HepG2 (cell line): ENCODE data around the gene BCAS3. TPM values are rescaled to one million over a fixed set of nuclear protein-coding genes. Genes with fewer than 3 reads are reported as not detected.

ENCODE experiments used
- ATAC-seq: fragments of 200-7000 bp; cut with Tn5 transposase; 3 replicates; pipeline ENCODE4 v1.9.1; 2020; ENCODE audit warnings: mild to moderate bottlenecking, moderate library complexity
- BruUV-seq: library from RNA; stranded (reverse); fragments of 400-500 nt; replicated peaks from 2 replicates; lab custom pipeline; 2021; lab: Mats Ljungman, UMichigan
- CTCF ChIA-PET: fragments of 300-600 bp; formaldehyde crosslinking; extraction: SDS; loops from one replicate; lab custom pipeline; 2021; ENCODE audit warnings: low total read pairs, inconsistent platforms, low intra/inter-chr PET ratio; lab: Yijun Ruan, JAX
- POLR2A ChIA-PET: fragments of 350-600 bp; sonication (Branson Sonifier 250); formaldehyde crosslinking; loops from one replicate; lab custom pipeline; 2020; ENCODE audit warnings: antibody characterized with exemption, inconsistent platforms; lab: Yijun Ruan, JAX
- DNase-seq: peaks from one replicate; pipeline ENCODE4 v3.0.0-alpha.2; 2015; ENCODE audit warnings: low spot score
- FAIRE-seq: peaks from 3 replicates; lab custom pipeline; 2011; peaks lifted over from hg19 to GRCh38; lab: Jason Lieb, UNC
- H2AFZ ChIP-seq: one replicate; pipeline ENCODE4 v1.6.1; 2011; ENCODE audit warnings: low read length, inconsistent platforms
- H3K27ac ChIP-seq: fragments of 300-600 bp; 3 replicates; pipeline ENCODE4 v1.8.0; 2011; ENCODE audit warnings: mixed run types, mild to moderate bottlenecking, mixed read lengths, low read length, inconsistent platforms; ENCODE audit not compliant: insufficient read depth; ENCODE audit errors: extremely low read length
- H3K27me3 ChIP-seq, 2 experiments: fragments of 200-600 bp in 1 of 2; 2 replicates in 1 of 2; 3 replicates in 1 of 2; pipeline versions ENCODE4 v1.6.0 to v1.8.0; 2011; ENCODE audit warnings: low read length in 2 of 2, mild to moderate bottlenecking in 2 of 2, moderate library complexity in 2 of 2, inconsistent platforms in 1 of 2; ENCODE audit not compliant: insufficient read depth in 2 of 2, control insufficient read depth in 1 of 2
- H3K36me3 ChIP-seq, 2 experiments: fragments of 200-600 bp in 1 of 2; replicated peaks in 1 of 2; 2 replicates in 1 of 2; 3 replicates in 1 of 2; pipeline versions ENCODE4 v1.5.1 to v1.8.0; 2011; ENCODE audit warnings: low read length in 2 of 2, inconsistent platforms in 1 of 2; ENCODE audit not compliant: insufficient read depth in 2 of 2, control insufficient read depth in 1 of 2
- H3K4me1 ChIP-seq: 2 replicates; pipeline ENCODE4 v1.5.1; 2012; ENCODE audit warnings: low read length, inconsistent platforms; ENCODE audit not compliant: insufficient read depth
- H3K4me2 ChIP-seq: 2 replicates; pipeline ENCODE4 v1.6.0; 2011; ENCODE audit warnings: low read depth, low read length, inconsistent platforms
- H3K4me3 ChIP-seq, 3 experiments: fragments of 200-600 bp in 1 of 3; sonication (generic), shearing (Covaris generic) in 1 of 3; replicated peaks in 1 of 3; 2 replicates each; pipeline ENCODE4 v1.5.1; 2011 to 2016; ENCODE audit warnings: low read length in 3 of 3, inconsistent platforms in 2 of 3, low read depth in 2 of 3, mild to moderate bottlenecking in 2 of 3, control low read depth in 1 of 3, mixed read lengths in 1 of 3; ENCODE audit not compliant: insufficient read depth in 1 of 3
- H3K79me2 ChIP-seq: one replicate; pipeline ENCODE4 v1.6.1; 2011; ENCODE audit warnings: low read length, inconsistent platforms; ENCODE audit not compliant: insufficient read depth
- H3K9ac ChIP-seq: 2 replicates; pipeline ENCODE4 v1.6.0; 2011; ENCODE audit warnings: mild to moderate bottlenecking, low read depth, low read length, inconsistent platforms; ENCODE audit not compliant: insufficient read depth
- H3K9me3 ChIP-seq: 2 replicates; pipeline ENCODE4 v1.5.1; 2012; ENCODE audit warnings: mild to moderate bottlenecking, low read length
- H4K20me1 ChIP-seq: 2 replicates; pipeline ENCODE4 v1.6.0; 2011; ENCODE audit warnings: inconsistent platforms, mild to moderate bottlenecking, low read length, moderate library complexity; ENCODE audit not compliant: insufficient read depth
- ARID2 ChIP-seq: sonication (generic); formaldehyde crosslinking; IDR thresholded peaks from 2 replicates; pipeline ENCODE4 v1.8.1; 2022; ENCODE audit warnings: mild to moderate bottlenecking, missing genetic modification reagents, borderline replicate concordance
- GPN1 ChIP-seq: sonication (generic); formaldehyde crosslinking; IDR thresholded peaks from 2 replicates; pipeline ENCODE4 v1.5.1; 2020; ENCODE audit warnings: missing genetic modification reagents, borderline replicate concordance
- KDM5A ChIP-seq: fragments of 200-600 bp; sonication (generic); IDR thresholded peaks from 2 replicates; pipeline ENCODE4 v1.7.0; 2018; ENCODE audit warnings: antibody characterized with exemption, mild to moderate bottlenecking, low read length, borderline replicate concordance
- MED1 ChIP-seq: sonication (generic); formaldehyde crosslinking; IDR thresholded peaks from 2 replicates; pipeline ENCODE4 v1.4.0; 2020; ENCODE audit warnings: missing genetic modification reagents
- MNT ChIP-seq: fragments of 450-650 bp; IDR thresholded peaks from 2 replicates; pipeline ENCODE4 v1.6.1; 2016
- ZFP90 ChIP-seq: sonication (generic); formaldehyde crosslinking; IDR thresholded peaks from 2 replicates; pipeline ENCODE4 v1.8.0; 2022; ENCODE audit warnings: missing genetic modification reagents, mild to moderate bottlenecking, inconsistent platforms, borderline replicate concordance
- ZNF180 ChIP-seq: sonication (generic); formaldehyde crosslinking; IDR thresholded peaks from 2 replicates; pipeline ENCODE4 v1.4.0; 2020; ENCODE audit warnings: low read depth, missing genetic modification reagents, borderline replicate concordance
- ZNF24 ChIP-seq: fragments of 450-650 bp; IDR thresholded peaks from 2 replicates; pipeline ENCODE4 v1.6.1; 2017; ENCODE audit warnings: antibody characterized with exemption, mild to moderate bottlenecking
- ZNF275 ChIP-seq: sonication (generic); formaldehyde crosslinking; IDR thresholded peaks from 2 replicates; pipeline ENCODE4 v1.8.0; 2022; ENCODE audit warnings: missing genetic modification reagents, mild to moderate bottlenecking, inconsistent platforms, borderline replicate concordance
- ZNF432 ChIP-seq: sonication (generic); formaldehyde crosslinking; IDR thresholded peaks from 2 replicates; pipeline ENCODE4 v1.5.0; 2020; ENCODE audit warnings: missing genetic modification reagents, mild to moderate bottlenecking, borderline replicate concordance
- ZNF513 ChIP-seq: sonication (generic); formaldehyde crosslinking; conservative IDR thresholded peaks from 2 replicates; pipeline ENCODE4 v1.5.0; 2020; ENCODE audit warnings: missing genetic modification reagents
- ZNF766 ChIP-seq: sonication (generic); formaldehyde crosslinking; IDR thresholded peaks from 2 replicates; pipeline ENCODE4 v1.5.0; 2020; ENCODE audit warnings: missing genetic modification reagents, borderline replicate concordance
- WGBS: methylation state at CpG from one replicate; pipeline ENCODE4 v1.1.6; 2017; ENCODE audit warnings: low lambda C conversion rate; 5-methylcytosine and 5-hydroxymethylcytosine counted together
- in situ Hi-C: cut with HindIII; loops from 2 replicates; pipeline ENCODE4 v1.10.0; 2017; ENCODE audit warnings: low pct_unique_long_range_greater_than_20kb; ENCODE audit not compliant: extremely low pct_ligation_motif_present
- intact Hi-C: fragments of 100-400 bp; cut with micrococcal nuclease; formaldehyde crosslinking; loops from one replicate; pipeline ENCODE4 v1.10.0; 2022; ENCODE audit not compliant: unreplicated experiment
- polyA plus RNA-seq, 8 experiments: library from polyadenylated mRNA; depleted of rRNA in 3 of 8; stranded (reverse) in 7 of 8; unstranded in 1 of 8; fragments of >200 nt; fragmentation: Illumina TruSeq in 4 of 8; extraction: Trizol in 4 of 8; gene quantifications; 2 replicates each; pipeline versions ENCODE4 v1.2.1 to v1.2.3, GENCODE V29; 2011 to 2016; ENCODE audit warnings: low read depth in 4 of 8, missing spikeins in 1 of 8, mixed read lengths in 1 of 8; ENCODE audit not compliant: insufficient read depth in 1 of 8
- total RNA-seq, 5 experiments: library from RNA; depleted of rRNA; stranded (reverse); fragments of >200 nt; fragmentation: Illumina TruSeq; extraction: Trizol; gene quantifications; 2 replicates each; pipeline ENCODE4 v1.2.3, GENCODE V29; 2016; ENCODE audit warnings: low read depth in 1 of 5

The BCAS3 gene
- total and polyA plus RNA-seq, 2 of the 13 experiments (the other 11 are each of a cell fraction or from before 2014, with no cell fraction given): 10.7 to 11.2 TPM

GRCh38 chr17:61160789-61161445 is 483.3 kb downstream of the BCAS3 start:
- ChIA-PET CTCF (no interaction called here), POLR2A (no interaction called here)
- FAIRE-seq (no peak), ATAC-seq (no peak), DNase-seq (no peak)
- H3K4me2 ChIP-seq: no peak overlapping the region
- H3K4me1 ChIP-seq: 0 out of 2 replicates have a peak, but pooled peaks cover 4% of the 10 kb centered on the region
- intact Hi-C loops (no loop called here), in situ Hi-C loops (no loop called here)
- no peak overlapping the region for H2AFZ ChIP-seq
- H3K9ac ChIP-seq: no peak overlapping the region
- H3K4me3 ChIP-seq: no peak overlapping the region
- WGBS: 17% methylated on average over 2 of the region's 2 CpGs
- no peak overlapping the region for H3K27ac ChIP-seq
- no peaks in the 10 kb centered on the region; the same call in 1 of the 2 replicates for H3K9me3 ChIP-seq
- BruUV-seq: no TSS peak
- no peaks in the 10 kb centered on the region for H4K20me1 ChIP-seq
- no peaks in the 10 kb centered on the region for H3K27me3 ChIP-seq
- TF ChIP-seq ZNF513 (CRISPR knock-in tag): no peak
- no peak for TF ChIP-seq ARID2 (CRISPR knock-in tag)
- TF ChIP-seq MED1 (CRISPR knock-in tag): no peak
- no peak for TF ChIP-seq ZNF432
- TF ChIP-seq ZNF180 (CRISPR knock-in tag): no peak
- no peaks in the 10 kb centered on the region for H3K36me3 ChIP-seq
- no peaks in the 10 kb centered on the region for H3K79me2 ChIP-seq

GRCh38 chr17:61161615-61162134 is 484.0 kb downstream of the BCAS3 start:
- Histone ChIP-seq H3K4me2 (no peak overlapping the region), H3K27me3 (no peaks in the 10 kb centered on the region), H3K9me3 (no peaks in the 10 kb centered on the region; the same call in 1 of the 2 replicates), H3K9ac (no peak overlapping the region), H4K20me1 (no peaks in the 10 kb centered on the region), H3K79me2 (no peaks in the 10 kb centered on the region), H3K36me3 (no peaks in the 10 kb centered on the region), H3K4me1 (0 out of 2 replicates have a peak, but pooled peaks cover 4% of the 10 kb centered on the region), H3K27ac (no peak overlapping the region), H3K4me3 (no peak overlapping the region), H2AFZ (no peak overlapping the region)
- in situ Hi-C loops: no loop called here
- 71% methylated on average over 9 of the region's 9 CpGs for WGBS
- no peak for FAIRE-seq
- BruUV-seq: no TSS peak
- CTCF ChIA-PET: no interaction called here
- ATAC-seq: no peak
- DNase-seq: no peak
- intact Hi-C loops: no loop called here
- POLR2A ChIA-PET: no interaction called here
- TF ChIP-seq ZNF766 (CRISPR knock-in tag) (no peak), MNT (no peak), ZNF24 (no peak), KDM5A (no peak), ZNF275 (no peak), GPN1 (no peak), ZFP90 (CRISPR knock-in tag) (no peak)
